ENCODE data around the gene SOX11. TPM values are rescaled to one million over a fixed set of nuclear protein-coding genes. Genes with fewer than 3 reads are reported as not detected.

SOX11 gene
- total RNA-seq, 1 donor from 2014 or later: 0.05 TPM

- DNase-seq (ENCODE audit: low spot score): no peak
- no peak for ATAC-seq
These were observed 30.1 kb downstream of the SOX11 start for GRCh38 chr2:5722236-5722635.

- ATAC-seq: no peak
- no peak for DNase-seq (ENCODE audit: low spot score)
These were observed 31.9 kb downstream of the SOX11 start for GRCh38 chr2:5723791-5724735.

- ATAC-seq (no peak), DNase-seq (ENCODE audit: low spot score) (no peak)
These were observed 32.9 kb downstream of the SOX11 start for GRCh38 chr2:5725072-5725471.

GRCh38 chr2:5725794-5726463 is 33.7 kb downstream of the SOX11 start:
- DNase-seq (ENCODE audit: low spot score) (no peak), ATAC-seq (no peak)

- DNase-seq (ENCODE audit: low spot score): no peak
- no peak for ATAC-seq
These were observed 35.1 kb downstream of the SOX11 start for GRCh38 chr2:5727235-5727634.

- DNase-seq (ENCODE audit: low spot score): no peak
- ATAC-seq: no peak
These were observed 37.2 kb downstream of the SOX11 start for GRCh38 chr2:5729416-5729815.

GRCh38 chr2:5730386-5730785 is 38.2 kb downstream of the SOX11 start:
- ATAC-seq (no peak), DNase-seq (ENCODE audit: low spot score) (no peak)

GRCh38 chr2:5734859-5735520 is 42.8 kb downstream of the SOX11 start:
- DNase-seq (ENCODE audit: low spot score) (no peak), ATAC-seq (no peak)

GRCh38 chr2:5735521-5735861 is 43.3 kb downstream of the SOX11 start:
- DNase-seq (ENCODE audit: low spot score) (no peak), ATAC-seq (no peak)

GRCh38 chr2:5736050-5736449 is 43.9 kb downstream of the SOX11 start:
- no peak for ATAC-seq

GRCh38 chr2:5736886-5737285 is 44.7 kb downstream of the SOX11 start:
- DNase-seq (ENCODE audit: low spot score): no peak
- no peak for ATAC-seq

More at GRCh38 chr2:5736050-5736449, 43.9 kb downstream of the SOX11 start:
- DNase-seq (ENCODE audit: low spot score): no peak

GRCh38 chr2:5740053-5740452 is 47.9 kb downstream of the SOX11 start:
- ATAC-seq: no peak
- DNase-seq (ENCODE audit: low spot score): no peak

GRCh38 chr2:5740817-5741216 is 48.6 kb downstream of the SOX11 start:
- ATAC-seq (no peak), DNase-seq (ENCODE audit: low spot score) (no peak)

- no peak for ATAC-seq
- no peak for DNase-seq (ENCODE audit: low spot score)
These were observed 49.1 kb downstream of the SOX11 start for GRCh38 chr2:5741242-5741641.

- no peak for ATAC-seq
- no peak for DNase-seq (ENCODE audit: low spot score)
These were observed 49.9 kb downstream of the SOX11 start for GRCh38 chr2:5742126-5742525.

- ATAC-seq: no peak
These were observed 56.2 kb downstream of the SOX11 start for GRCh38 chr2:5748391-5748790.

GRCh38 chr2:5748946-5749345 is 56.8 kb downstream of the SOX11 start:
- DNase-seq (ENCODE audit: low spot score) (no peak), ATAC-seq (no peak)

More at GRCh38 chr2:5748391-5748790, 56.2 kb downstream of the SOX11 start:
- no peak for DNase-seq (ENCODE audit: low spot score)

- DNase-seq (ENCODE audit: low spot score): no peak
- no peak for ATAC-seq
These were observed 57.2 kb downstream of the SOX11 start for GRCh38 chr2:5749347-5749746.
